Activated CD4-positive, alpha-beta memory T cell treated with anti-CD3 and anti-CD28 coated beads, Interleukin-2, amount 10 ng/mL, durations not matched to agents 7 days and 5 days (primary cell): Measurements from ENCODE around the gene RAD51AP2. TPM values are rescaled to one million over a fixed set of nuclear protein-coding genes. Genes with fewer than 3 reads are reported as not detected.
"Not testable (repeated sequence)": the region's sequence is repeated elsewhere in the genome, so short reads cannot be mapped to it uniquely, and the experiment has no call there.

Experiments used
- CTCF ChIA-PET: fragments of 350-600 bp; sonication (Branson Sonifier 250); formaldehyde crosslinking; loops from one replicate; lab custom pipeline; 2021; ENCODE audit warnings: antibody characterized with exemption, inconsistent platforms; lab: Charles Lee
- POLR2A ChIA-PET: fragments of 350-600 bp; sonication (Branson Sonifier 250); formaldehyde crosslinking; loops from one replicate; lab custom pipeline; 2021; ENCODE audit warnings: antibody characterized with exemption; lab: Charles Lee
- DNase-seq: peaks from one replicate; pipeline ENCODE4 v3.0.0-alpha.2; 2020
- H3K27ac Mint-ChIP-seq: one replicate; pipeline ENCODE4 v1.8.0; 2021; ENCODE audit warnings: mild to moderate bottlenecking, mixed read lengths
- H3K27me3 Mint-ChIP-seq: one replicate; pipeline ENCODE4 v1.8.0; 2021; ENCODE audit warnings: mixed read lengths
- H3K36me3 Mint-ChIP-seq: one replicate; pipeline ENCODE4 v1.8.0; 2021; ENCODE audit warnings: low read depth, mixed read lengths
- H3K4me1 Mint-ChIP-seq: one replicate; pipeline ENCODE4 v1.8.0; 2021; ENCODE audit warnings: mixed read lengths
- H3K4me3 Mint-ChIP-seq: one replicate; pipeline ENCODE4 v1.8.0; 2021; ENCODE audit warnings: mild to moderate bottlenecking, mixed read lengths
- H3K9me3 Mint-ChIP-seq: one replicate; pipeline ENCODE4 v1.8.0; 2021; ENCODE audit warnings: mixed read lengths
- total RNA-seq, 2 experiments: library from RNA; stranded (reverse); gene quantifications; one replicate each; pipeline ENCODE4 v1.2.3, GENCODE V29; 2021

RAD51AP2 gene
- total RNA-seq, 2 experiments from 2014 or later, result not detected

DNA sequence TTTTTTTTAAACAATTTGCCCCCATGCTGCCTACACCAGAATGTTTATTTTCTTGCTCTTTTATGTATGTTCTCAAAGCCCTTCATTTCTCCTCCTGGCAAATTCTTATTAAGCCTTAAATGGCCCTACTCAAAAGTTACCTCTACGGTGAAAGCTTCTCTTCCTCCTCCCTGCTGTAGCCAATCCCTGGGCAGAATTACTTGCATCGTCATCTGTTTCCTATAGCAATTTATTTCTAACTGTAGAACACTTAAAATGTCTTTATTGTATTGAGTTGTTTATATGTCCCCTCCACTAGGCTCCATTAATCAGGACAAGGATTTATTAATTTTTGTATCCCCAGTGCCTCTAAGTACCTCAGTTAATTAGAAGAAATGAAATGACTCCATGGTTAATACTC lies 2.5 kb upstream of the RAD51AP2 start:
- Mint-ChIP-seq H3K36me3 (no peaks in the 10 kb centered on the region), H3K4me1 (no peaks in the 10 kb centered on the region), H3K27me3 (peaks cover 4% of the 10 kb centered on the region), H3K27ac (no peak overlapping the region), H3K9me3 (no peaks in the 10 kb centered on the region), H3K4me3 (no peak overlapping the region)
- ChIA-PET POLR2A (no interaction called here), CTCF (no interaction called here)
- no peak for DNase-seq

GRCh38 chr2:17519486-17519885 lies 1.2 kb upstream of the RAD51AP2 start:
- Mint-ChIP-seq H3K4me1 (no peaks in the 10 kb centered on the region), H3K36me3 (no peaks in the 10 kb centered on the region), H3K27ac (no peak overlapping the region), H3K27me3 (peaks cover 4% of the 10 kb centered on the region), H3K9me3 (no peaks in the 10 kb centered on the region), H3K4me3 (no peak overlapping the region)
- POLR2A ChIA-PET, result no interaction called here
- DNase-seq, result no peak
- CTCF ChIA-PET, result no interaction called here

- CTCF ChIA-PET, result interaction anchor here (0.6 to 1.2 kb wide), 2 partner anchors 153 to 909 kb away, joined by 3 read pairs; no protein-coding TSS in a partner anchor
- Mint-ChIP-seq H3K4me1 (no peaks in the 10 kb centered on the region), H3K27ac (no peak overlapping the region), H3K9me3 (no peaks in the 10 kb centered on the region), H3K27me3 (peaks cover 4% of the 10 kb centered on the region), H3K36me3 (no peaks in the 10 kb centered on the region), H3K4me3 (no peak overlapping the region)
- no peak for DNase-seq
- POLR2A ChIA-PET, result no interaction called here
These were observed 594 bp downstream of the RAD51AP2 start for GRCh38 chr2:17517481-17518211.

DNA sequence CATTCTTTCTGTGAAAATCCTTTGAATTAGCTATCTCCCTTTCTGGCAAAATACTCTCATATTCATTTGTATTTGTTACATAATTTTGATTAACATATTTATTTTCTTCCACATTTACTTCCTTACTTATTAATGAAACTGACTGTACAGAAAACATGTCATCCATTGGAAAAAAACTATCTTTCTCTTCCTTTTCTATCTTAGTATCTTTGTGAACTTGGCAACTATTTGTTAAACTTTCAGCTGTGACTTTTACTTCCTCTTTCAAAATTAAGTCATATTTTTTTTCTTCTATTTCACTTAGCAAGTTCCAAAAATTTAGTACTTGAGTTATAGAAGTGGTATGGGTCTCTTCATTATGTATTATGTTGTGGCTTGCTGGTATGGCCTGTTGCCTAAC lies 2.6 kb downstream of the RAD51AP2 start:
- Mint-ChIP-seq H3K4me3 (no peak overlapping the region), H3K9me3 (no peaks in the 10 kb centered on the region), H3K36me3 (no peaks in the 10 kb centered on the region), H3K27ac (no peak overlapping the region), H3K4me1 (no peaks in the 10 kb centered on the region), H3K27me3 (peaks cover 2% of the 10 kb centered on the region)
- POLR2A ChIA-PET, result no interaction called here
- DNase-seq, result no peak
- CTCF ChIA-PET, result no interaction called here

GRCh38 chr2:17506736-17507616 lies 11.3 kb downstream of the RAD51AP2 start:
- Mint-ChIP-seq H3K27me3 (no peaks in the 10 kb centered on the region), H3K36me3 (no peaks in the 10 kb centered on the region), H3K4me3 (no peak overlapping the region), H3K9me3 (no peaks in the 10 kb centered on the region), H3K4me1 (no peaks in the 10 kb centered on the region), H3K27ac (no peak overlapping the region)
- no peak for DNase-seq
- POLR2A ChIA-PET, result no interaction called here
- CTCF ChIA-PET, result no interaction called here

GRCh38 chr2:17497718-17498117 lies 20.5 kb downstream of the RAD51AP2 start:
- POLR2A ChIA-PET, result no interaction called here
- CTCF ChIA-PET, result no interaction called here
- Mint-ChIP-seq H3K36me3 (no peaks in the 10 kb centered on the region), H3K4me1 (no peaks in the 10 kb centered on the region), H3K9me3 (no peaks in the 10 kb centered on the region), H3K27ac (no peak overlapping the region), H3K4me3 (no peak overlapping the region), H3K27me3 (no peaks in the 10 kb centered on the region)
- no peak for DNase-seq

DNA sequence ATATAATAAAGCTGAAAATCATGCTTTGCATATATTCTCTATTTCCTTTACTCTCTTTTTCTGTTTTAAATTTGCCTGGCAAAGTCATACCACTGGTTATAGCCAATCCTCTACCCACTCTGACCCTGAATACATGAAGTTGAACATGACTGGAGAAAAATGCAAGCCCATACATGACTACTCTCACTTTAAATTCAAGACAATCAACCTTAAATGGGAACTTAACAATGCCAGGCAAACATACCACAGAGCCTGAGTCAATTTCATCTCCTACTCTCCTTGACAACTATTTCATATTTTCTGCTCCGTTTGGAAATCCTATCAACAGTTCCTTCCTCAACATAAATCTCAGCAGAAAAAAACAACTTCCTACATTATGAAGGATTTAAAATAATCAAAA lies 22.6 kb downstream of the RAD51AP2 start:
- no peak overlapping the region for H3K4me3 Mint-ChIP-seq
- no peaks in the 10 kb centered on the region for H3K27me3 Mint-ChIP-seq
- no peak for DNase-seq
- ChIA-PET POLR2A (no interaction called here), CTCF (no interaction called here)
- H3K36me3 Mint-ChIP-seq, result no peaks in the 10 kb centered on the region
- H3K27ac Mint-ChIP-seq, result no peak overlapping the region
- no peaks in the 10 kb centered on the region for H3K9me3 Mint-ChIP-seq
- no peaks in the 10 kb centered on the region for H3K4me1 Mint-ChIP-seq

GRCh38 chr2:17490165-17490564 lies 28.1 kb downstream of the RAD51AP2 start:
- DNase-seq, CTCF ChIA-PET, H3K27me3 Mint-ChIP-seq, H3K4me1 Mint-ChIP-seq, POLR2A ChIA-PET, H3K4me3 Mint-ChIP-seq, H3K36me3 Mint-ChIP-seq, H3K9me3 Mint-ChIP-seq, H3K27ac Mint-ChIP-seq: not testable (repeated sequence)

DNA sequence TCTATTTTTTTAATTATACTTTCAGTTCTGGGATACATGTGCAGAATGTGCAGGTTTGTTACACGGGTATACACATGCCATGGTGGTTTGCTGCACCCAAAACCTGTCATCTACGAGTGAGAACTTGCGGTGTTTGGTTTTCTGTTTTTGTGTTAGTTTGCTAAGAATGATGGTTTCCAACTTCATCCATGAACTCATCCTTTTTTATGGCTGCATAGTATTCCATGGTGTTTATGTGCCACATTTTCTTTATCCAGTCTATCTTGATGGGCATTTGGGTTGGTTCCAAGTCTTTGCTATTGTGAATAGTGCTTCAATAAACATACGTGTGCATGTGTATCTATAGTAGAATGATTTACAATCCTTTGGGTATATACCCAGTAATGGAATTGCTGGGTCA lies 29.6 kb downstream of the RAD51AP2 start:
- CTCF ChIA-PET, H3K4me3 Mint-ChIP-seq, POLR2A ChIA-PET, H3K4me1 Mint-ChIP-seq, H3K9me3 Mint-ChIP-seq, H3K27me3 Mint-ChIP-seq, H3K27ac Mint-ChIP-seq, DNase-seq, H3K36me3 Mint-ChIP-seq: not testable (repeated sequence)

- CTCF ChIA-PET, result no interaction called here
- no peaks in the 10 kb centered on the region for H3K9me3 Mint-ChIP-seq
- no peak overlapping the region for H3K4me3 Mint-ChIP-seq
- H3K4me1 Mint-ChIP-seq, result no peaks in the 10 kb centered on the region
- POLR2A ChIA-PET, result no interaction called here
- no peaks in the 10 kb centered on the region for H3K27me3 Mint-ChIP-seq
- no peak for DNase-seq
- H3K27ac Mint-ChIP-seq, result no peak overlapping the region
- no peaks in the 10 kb centered on the region for H3K36me3 Mint-ChIP-seq
These were observed 34.7 kb downstream of the RAD51AP2 start for GRCh38 chr2:17483496-17483895.

DNA sequence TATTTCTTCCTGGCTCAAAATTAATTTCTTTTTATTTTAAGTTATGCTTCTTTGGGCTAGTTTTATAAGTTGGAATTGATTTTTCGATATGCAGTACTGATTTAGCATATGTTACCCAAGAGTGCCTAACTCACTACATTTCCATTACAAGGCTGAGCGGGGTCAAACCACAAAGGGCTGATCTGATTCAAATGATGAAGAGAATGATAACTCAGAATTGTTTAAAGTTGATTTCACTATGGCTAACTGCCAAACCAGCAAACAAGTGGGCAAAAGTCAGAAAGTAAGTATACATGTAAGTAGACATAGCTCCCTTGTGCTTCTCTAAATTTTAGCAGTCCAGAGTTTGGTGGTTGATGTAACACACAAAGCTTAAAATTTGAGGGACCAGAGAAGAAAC lies 35.6 kb downstream of the RAD51AP2 start:
- Mint-ChIP-seq H3K27ac (no peak overlapping the region), H3K4me1 (no peaks in the 10 kb centered on the region), H3K27me3 (no peaks in the 10 kb centered on the region), H3K4me3 (no peak overlapping the region), H3K9me3 (no peaks in the 10 kb centered on the region), H3K36me3 (no peaks in the 10 kb centered on the region)
- CTCF ChIA-PET, result no interaction called here
- POLR2A ChIA-PET, result no interaction called here
- DNase-seq, result no peak

GRCh38 chr2:17479875-17480274 lies 38.4 kb downstream of the RAD51AP2 start:
- Mint-ChIP-seq H3K27ac (no peak overlapping the region), H3K27me3 (no peaks in the 10 kb centered on the region), H3K4me1 (no peaks in the 10 kb centered on the region), H3K9me3 (no peaks in the 10 kb centered on the region), H3K4me3 (no peak overlapping the region), H3K36me3 (no peaks in the 10 kb centered on the region)
- POLR2A ChIA-PET, result no interaction called here
- CTCF ChIA-PET, result no interaction called here
- no peak for DNase-seq

DNA sequence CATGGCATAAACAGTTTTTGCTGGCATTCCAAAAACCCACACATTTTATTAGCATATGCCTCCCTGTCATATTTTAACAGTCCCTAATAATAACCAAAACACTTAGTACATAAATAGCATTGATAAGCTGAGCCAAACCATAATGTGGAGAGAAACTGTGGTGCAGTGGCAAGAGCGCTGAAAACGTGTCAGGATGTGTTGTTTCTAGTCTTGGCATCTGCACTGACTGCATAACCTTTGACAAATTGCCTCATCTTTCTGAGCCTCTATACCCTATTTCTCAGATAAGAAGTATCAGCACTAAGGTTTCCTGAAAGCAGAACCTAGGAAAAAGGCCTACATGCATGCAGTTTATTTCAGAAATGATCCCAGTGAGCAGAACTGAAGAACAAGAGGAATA lies 41.4 kb downstream of the RAD51AP2 start:
- POLR2A ChIA-PET, result no interaction called here
- Mint-ChIP-seq H3K27ac (no peak overlapping the region), H3K4me1 (no peaks in the 10 kb centered on the region), H3K27me3 (no peaks in the 10 kb centered on the region), H3K4me3 (no peak overlapping the region), H3K36me3 (no peaks in the 10 kb centered on the region), H3K9me3 (no peaks in the 10 kb centered on the region)
- CTCF ChIA-PET, result no interaction called here
- DNase-seq, result no peak
